Measurements from ENCODE around the gene FOLH1.
"Not testable (repeated sequence)": the region's sequence is repeated elsewhere in the genome, so short reads cannot be mapped to it uniquely, and the experiment has no call there.

- not testable (repeated sequence) for TF ChIP-seq EZH2 (IDR thresholded peaks at IDR 0.05); SP1 (IDR thresholded peaks at IDR 0.05; ENCODE audit: low read depth); EZH2phosphoT487 (IDR thresholded peaks at IDR 0.05; ENCODE audit: borderline replicate concordance); RAD21 (IDR thresholded peaks at IDR 0.05; ENCODE audit: low read depth); SIN3A (IDR thresholded peaks at IDR 0.05; ENCODE audit: low read depth); JUND (IDR thresholded peaks at IDR 0.05); CTCF (IDR thresholded peaks at IDR 0.05 in 2 of 3, conservative IDR thresholded peaks at IDR 0.05 in 1 of 3; ENCODE audit: borderline replicate concordance in 1 of 3, insufficient read depth in 1 of 3, low read depth in 2 of 3, low read length in 2 of 3)
These were observed 1.4 kb downstream of the FOLH1 start for GRCh38 chr11:49206999-49207398.

All from HCT116 (cell line).